ENCODE measurements around the gene PI16. TPM values are rescaled to one million over a fixed set of nuclear protein-coding genes. Genes with fewer than 3 reads are reported as not detected.
A peak's percentile ranks its signal among the peaks of the same experiment; 100 is the strongest.
"Not testable (repeated sequence)": the region's sequence is repeated elsewhere in the genome, so short reads cannot be mapped to it uniquely, and the experiment has no call there.

PI16 gene
- total and polyA plus RNA-seq, 12 donors = 4.4 to 38.9 (median 18.7) TPM

- Histone ChIP-seq H3K36me3 (no peaks in the 10 kb centered on the region), H3K4me1 (no peaks in the 10 kb centered on the region), H3K4me3 (no peak overlapping the region), H3K9me3 (no peaks in the 10 kb centered on the region), H3K27ac (no peak overlapping the region), H3K27me3 (no peaks in the 10 kb centered on the region)
- ATAC-seq (peak in 1 of 8 donors; percentile 18), DNase-seq (no peak)
- 89 to 93% methylated on average over 5 of the region's 5 CpGs for WGBS, 2 donors
- no peak for TF ChIP-seq CTCF (IDR thresholded peaks at IDR 0.05)
- intact Hi-C loops (cut with DNase I) = no loop called here
These were observed 17.7 kb upstream of the PI16 start for GRCh38 chr6:36936824-36937223.

GRCh38 chr6:36937896-36938295, 16.6 kb upstream of the PI16 start:
- Histone ChIP-seq H3K27me3 (no peaks in the 10 kb centered on the region), H3K4me3 (no peak overlapping the region), H3K9me3 (no peaks in the 10 kb centered on the region), H3K27ac (no peak overlapping the region), H3K36me3 (no peaks in the 10 kb centered on the region), H3K4me1 (no peaks in the 10 kb centered on the region)
- TF ChIP-seq CTCF (IDR thresholded peaks at IDR 0.05) = no peak
- ATAC-seq (no peak), DNase-seq (no peak)
- WGBS, 2 donors = 95 to 96% methylated on average over 6 of the region's 6 CpGs
- intact Hi-C loops (cut with DNase I) = no loop called here

GRCh38 chr6:36938536-36938935, 16.0 kb upstream of the PI16 start:
- Histone ChIP-seq H3K9me3 (no peaks in the 10 kb centered on the region), H3K36me3 (no peaks in the 10 kb centered on the region), H3K27ac (no peak overlapping the region), H3K4me1 (no peaks in the 10 kb centered on the region), H3K4me3 (no peak overlapping the region), H3K27me3 (no peaks in the 10 kb centered on the region)
- DNase-seq = no peak
- ATAC-seq = peak in 4 of 8 donors; percentile 27 to 71 (median 54)
- intact Hi-C loops (cut with DNase I) = no loop called here
- TF ChIP-seq CTCF (IDR thresholded peaks at IDR 0.05) = no peak
- WGBS, 2 donors = 60 to 75% methylated on average over 4 of the region's 4 CpGs

- H3K27me3 ChIP-seq; H3K27ac ChIP-seq; H3K4me1 ChIP-seq; DNase-seq; H3K9me3 ChIP-seq; H3K4me3 ChIP-seq; intact Hi-C loops (cut with DNase I); H3K36me3 ChIP-seq: not testable (repeated sequence)
- WGBS, 2 donors = 68 to 74% methylated on average over 4 to 5 of the region's 5 CpGs
- peak in 1 of 8 donors; percentile 61 for ATAC-seq
These were observed 15.5 kb upstream of the PI16 start for GRCh38 chr6:36939005-36939404.

GRCh38 chr6:36940027-36940426, 14.5 kb upstream of the PI16 start:
- DNase-seq (no peak), ATAC-seq (no peak)
- no peaks in the 10 kb centered on the region for H3K9me3 ChIP-seq
- intact Hi-C loops (cut with DNase I) = no loop called here
- no peaks in the 10 kb centered on the region for H3K36me3 ChIP-seq
- WGBS, 2 donors = 89 to 92% methylated on average over 10 of the region's 10 CpGs
- H3K27ac ChIP-seq = no peak overlapping the region
- no peak overlapping the region for H3K4me3 ChIP-seq
- no peaks in the 10 kb centered on the region for H3K4me1 ChIP-seq
- H3K27me3 ChIP-seq = no peaks in the 10 kb centered on the region
- no peak for TF ChIP-seq CTCF (IDR thresholded peaks at IDR 0.05)

- H3K36me3 ChIP-seq; ATAC-seq; H3K4me1 ChIP-seq; H3K9me3 ChIP-seq; H3K27ac ChIP-seq; DNase-seq; H3K27me3 ChIP-seq; H3K4me3 ChIP-seq; intact Hi-C loops (cut with DNase I): not testable (repeated sequence)
- 96 to 99% methylated on average over 16 to 40 of the region's 40 CpGs for WGBS, 2 donors
These were observed 13.0 kb upstream of the PI16 start for GRCh38 chr6:36941561-36941960.

GRCh38 chr6:36942329-36942728, 12.2 kb upstream of the PI16 start:
- H3K36me3 ChIP-seq; ATAC-seq; H3K9me3 ChIP-seq; H3K27me3 ChIP-seq; H3K27ac ChIP-seq; DNase-seq; H3K4me3 ChIP-seq; intact Hi-C loops (cut with DNase I); H3K4me1 ChIP-seq: not testable (repeated sequence)
- WGBS, 2 donors = 67 to 78% methylated on average over 1 of the region's 2 CpGs
